ENCODE measurements around the gene ESYT3. TPM values are rescaled to one million over a fixed set of nuclear protein-coding genes. Genes with fewer than 3 reads are reported as not detected.

The ESYT3 gene
- total RNA-seq, 1 experiment from 2014 or later, result 6.4 TPM

- TF ChIP-seq CTCF (conservative IDR thresholded peaks at IDR 0.05), result no peak
- TF ChIP-seq EZH2 (IDR thresholded peaks at IDR 0.05; ENCODE audit: low read depth), result no peak
- ChIA-PET CTCF (no interaction called here), POLR2A (ENCODE audit: unreplicated experiment) (no interaction called here)
- Histone ChIP-seq H3K4me1 (replicated peaks; ENCODE audit: insufficient read depth) (no peaks in the 10 kb centered on the region), H3K9me2 (ENCODE audit: insufficient read depth) (0 out of 2 replicates have a peak, but pooled peaks cover 4% of the 10 kb centered on the region), H3K4me2 (no peak overlapping the region), H4K20me1 (ENCODE audit: insufficient read depth) (no peaks in the 10 kb centered on the region), H3K36me3 (ENCODE audit: low read depth) (no peaks in the 10 kb centered on the region), H3K4me3 (no peak overlapping the region), H3F3A (ENCODE audit: insufficient read depth, low read depth) (no peaks in the 10 kb centered on the region), H3K27ac (no peak overlapping the region), H3K9me3 (ENCODE audit: insufficient read depth, low read depth) (no peaks in the 10 kb centered on the region), H3K27me3 (ENCODE audit: insufficient read depth, low read depth) (no peaks in the 10 kb centered on the region), H2AFZ (no peak overlapping the region), H3K79me2 (ENCODE audit: low read depth) (no peaks in the 10 kb centered on the region)
- BruUV-seq (replicated peaks), result no TSS peak
- no peak for DNase-seq
- intact Hi-C loops (cut with micrococcal nuclease; ENCODE audit: unreplicated experiment), result no loop called here
Measured at GRCh38 chr3:138465451-138465850, 31.0 kb downstream of the ESYT3 start.

- CTCF ChIA-PET, result no interaction called here
- intact Hi-C loops (cut with micrococcal nuclease; ENCODE audit: unreplicated experiment), result no loop called here
Measured at GRCh38 chr3:138465925-138466324, 31.5 kb downstream of the ESYT3 start.

GRCh38 chr3:138467931-138468330, 33.5 kb downstream of the ESYT3 start:
- H3K36me3 ChIP-seq (ENCODE audit: low read depth), result no peaks in the 10 kb centered on the region
- intact Hi-C loops (cut with micrococcal nuclease; ENCODE audit: unreplicated experiment), result no loop called here
- no peak overlapping the region for H3K4me3 ChIP-seq
- POLR2A ChIA-PET (ENCODE audit: unreplicated experiment), result interaction anchor here (0.6 kb wide), 1 partner anchor 1415 kb away, joined by 6 read pairs; no protein-coding TSS in a partner anchor
- 0 out of 2 replicates have a peak, but pooled peaks cover 4% of the 10 kb centered on the region for H3K9me2 ChIP-seq (ENCODE audit: insufficient read depth)
- TF ChIP-seq CTCF (conservative IDR thresholded peaks at IDR 0.05) (no peak), EZH2 (IDR thresholded peaks at IDR 0.05; ENCODE audit: low read depth) (no peak)
- DNase-seq, result no peak
- no peak overlapping the region for H3K4me2 ChIP-seq
- H2AFZ ChIP-seq, result no peak overlapping the region
- no TSS peak for BruUV-seq (replicated peaks)
- no peaks in the 10 kb centered on the region for H4K20me1 ChIP-seq (ENCODE audit: insufficient read depth)
- no peaks in the 10 kb centered on the region for H3K27me3 ChIP-seq (ENCODE audit: insufficient read depth, low read depth)
- CTCF ChIA-PET, result no interaction called here
- H3K27ac ChIP-seq, result no peak overlapping the region
- H3F3A ChIP-seq (ENCODE audit: insufficient read depth, low read depth), result no peaks in the 10 kb centered on the region
- H3K4me1 ChIP-seq (replicated peaks; ENCODE audit: insufficient read depth), result no peaks in the 10 kb centered on the region
- H3K79me2 ChIP-seq (ENCODE audit: low read depth), result no peaks in the 10 kb centered on the region
- no peaks in the 10 kb centered on the region for H3K9me3 ChIP-seq (ENCODE audit: insufficient read depth, low read depth)

More at GRCh38 chr3:138465925-138466324, 31.5 kb downstream of the ESYT3 start:
- Histone ChIP-seq H4K20me1 (ENCODE audit: insufficient read depth) (no peaks in the 10 kb centered on the region), H3K36me3 (ENCODE audit: low read depth) (no peaks in the 10 kb centered on the region), H3K4me3 (no peak overlapping the region), H3K9me2 (ENCODE audit: insufficient read depth) (0 out of 2 replicates have a peak, but pooled peaks cover 4% of the 10 kb centered on the region), H3K79me2 (ENCODE audit: low read depth) (no peaks in the 10 kb centered on the region), H3K27me3 (ENCODE audit: insufficient read depth, low read depth) (no peaks in the 10 kb centered on the region), H3K27ac (no peak overlapping the region), H3F3A (ENCODE audit: insufficient read depth, low read depth) (no peaks in the 10 kb centered on the region), H2AFZ (no peak overlapping the region), H3K4me2 (no peak overlapping the region), H3K4me1 (replicated peaks; ENCODE audit: insufficient read depth) (no peaks in the 10 kb centered on the region), H3K9me3 (ENCODE audit: insufficient read depth, low read depth) (no peaks in the 10 kb centered on the region)
- DNase-seq, result no peak
- TF ChIP-seq CTCF (conservative IDR thresholded peaks at IDR 0.05), result no peak
- no peak for TF ChIP-seq EZH2 (IDR thresholded peaks at IDR 0.05; ENCODE audit: low read depth)
- BruUV-seq (replicated peaks), result no TSS peak
- POLR2A ChIA-PET (ENCODE audit: unreplicated experiment), result no interaction called here

Data from PC-9 (cell line).